NOMO-1 (cell line): Measurements from ENCODE around the gene PCBP4.
"Not testable (repeated sequence)": the region's sequence is repeated elsewhere in the genome, so short reads cannot be mapped to it uniquely, and the experiment has no call there.

Experiments
- DNase-seq, 2 experiments: peaks; one replicate each; lab custom pipeline; 2025; ENCODE audit not compliant: unreplicated experiment in 2 of 2; lab: John Stamatoyannopoulos, UW

The PCBP4 gene

DNA sequence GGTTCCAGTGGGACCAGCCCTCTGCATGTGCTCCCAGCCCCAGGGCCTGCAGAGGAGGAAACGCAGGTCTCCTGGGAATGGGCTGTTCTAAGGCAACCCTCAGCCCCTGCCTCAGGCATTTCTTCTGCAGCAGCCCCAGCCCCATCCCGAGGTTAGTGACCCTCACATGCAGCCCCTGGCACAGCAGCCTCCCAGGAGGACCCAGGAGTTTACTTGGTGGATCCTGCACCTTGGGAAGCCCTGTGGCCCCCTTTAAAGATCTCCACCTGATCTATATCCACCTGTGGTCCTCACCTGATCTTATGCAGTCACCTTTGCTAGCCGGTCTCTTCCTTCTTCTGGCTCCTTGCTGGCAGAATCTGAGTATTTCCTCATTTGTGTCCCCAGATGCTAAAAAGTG, 38.3 kb downstream of the PCBP4 start:
- not testable (repeated sequence) for DNase-seq

DNA sequence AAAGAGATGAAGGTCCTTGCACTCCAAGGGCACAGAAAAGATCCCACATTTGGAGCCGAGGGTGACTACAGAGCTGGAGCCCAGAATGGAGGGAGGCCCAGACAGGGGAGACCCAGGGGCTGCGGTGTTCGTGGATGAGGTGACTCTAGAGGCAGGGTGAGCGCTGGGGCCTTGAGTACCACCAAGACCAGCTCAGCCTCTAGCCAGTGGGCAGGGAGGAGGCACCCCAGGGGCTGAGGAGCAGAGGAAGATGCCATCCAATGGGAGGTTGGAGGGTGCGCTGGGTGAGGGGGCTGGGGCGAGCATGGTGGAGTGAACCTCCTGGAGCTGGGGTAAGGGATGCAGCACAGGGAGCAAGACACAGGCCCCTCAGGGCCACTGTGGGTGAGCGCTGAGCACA, 38.8 kb downstream of the PCBP4 start:
- no peak for DNase-seq

DNA sequence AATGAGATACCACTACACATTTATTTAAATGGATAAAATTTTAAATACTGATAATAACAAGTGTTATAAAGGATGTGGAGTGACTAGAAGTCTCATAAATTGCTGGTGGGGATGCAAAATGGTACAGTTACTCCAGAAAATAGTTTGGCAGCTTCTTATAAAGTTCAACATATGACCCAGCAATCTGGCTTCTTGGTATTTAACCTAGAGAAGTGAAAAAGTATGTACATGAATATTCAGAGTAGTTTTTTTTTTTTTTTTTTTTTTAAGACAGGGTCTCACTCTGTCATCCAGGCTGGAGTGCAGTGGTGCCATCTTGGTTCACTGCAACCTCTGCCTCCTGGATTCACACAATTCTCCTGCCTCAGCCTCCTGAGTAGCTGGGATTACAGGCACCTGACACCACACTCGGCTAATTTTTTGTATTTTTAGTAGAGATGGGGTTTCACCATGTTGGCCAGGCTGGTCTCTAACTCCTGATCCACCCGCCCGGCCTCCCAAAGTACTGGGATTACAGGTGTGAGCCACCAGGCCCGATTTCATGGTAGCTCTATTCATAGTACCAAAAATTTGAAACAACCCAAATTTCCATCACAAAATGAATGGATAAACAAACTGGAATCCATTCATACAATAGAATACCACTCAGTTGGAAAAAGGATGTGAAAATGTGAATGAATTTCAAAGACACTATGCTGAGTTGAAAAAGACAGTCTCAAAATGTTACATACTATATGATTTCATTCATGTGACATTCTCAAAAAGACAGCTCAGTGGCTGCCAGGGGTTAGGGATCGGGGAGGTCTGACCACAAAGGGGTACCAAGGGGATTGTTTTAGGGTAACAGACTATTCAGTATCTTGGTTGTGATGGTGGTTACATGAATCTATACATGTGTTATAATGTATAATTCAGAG, 39.9 kb downstream of the PCBP4 start:
- no peak for DNase-seq

DNA sequence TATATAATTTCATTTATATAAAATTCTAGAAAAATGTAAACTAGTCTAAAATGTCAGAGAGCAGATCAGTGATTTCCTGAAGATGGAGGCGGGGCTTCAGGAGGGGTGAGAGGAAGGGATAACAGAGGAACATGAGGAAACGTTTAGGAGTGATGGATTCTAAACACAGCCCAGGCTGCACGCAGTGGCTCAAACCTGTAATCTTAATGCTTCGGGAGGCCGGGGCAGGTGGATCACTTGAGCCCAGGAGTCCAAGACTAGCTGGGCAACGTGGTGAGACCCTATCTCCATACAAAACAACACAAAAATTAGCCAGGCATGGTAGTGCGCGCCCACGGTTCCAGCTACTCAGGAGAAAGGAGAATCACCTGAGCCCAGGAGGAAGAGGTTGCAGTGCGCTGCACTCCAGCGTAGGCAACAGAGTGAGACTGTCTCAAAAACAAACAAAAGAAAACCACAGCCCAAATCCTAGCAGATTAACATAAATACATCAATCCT, 46.1 kb downstream of the PCBP4 start:
- no peak for DNase-seq

DNA sequence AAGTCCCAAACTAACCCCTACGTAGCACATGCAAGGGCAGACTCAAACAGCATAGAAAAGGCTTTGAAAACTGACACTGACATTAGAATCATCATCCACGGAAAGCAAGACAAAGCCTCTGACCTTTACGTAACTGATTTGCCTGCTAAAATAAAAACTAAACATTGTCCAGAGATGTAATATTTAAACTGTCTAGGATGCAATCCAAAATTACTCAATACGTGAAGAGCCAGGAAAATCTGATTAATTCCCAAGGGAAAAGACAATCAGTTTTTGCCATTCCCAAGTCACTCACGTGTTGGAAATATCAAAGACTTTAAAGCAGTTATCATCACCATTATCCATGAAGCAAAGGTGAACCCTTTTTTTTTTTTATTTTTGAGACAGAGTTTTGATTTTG, 50.8 kb downstream of the PCBP4 start:
- DNase-seq = no peak

DNA sequence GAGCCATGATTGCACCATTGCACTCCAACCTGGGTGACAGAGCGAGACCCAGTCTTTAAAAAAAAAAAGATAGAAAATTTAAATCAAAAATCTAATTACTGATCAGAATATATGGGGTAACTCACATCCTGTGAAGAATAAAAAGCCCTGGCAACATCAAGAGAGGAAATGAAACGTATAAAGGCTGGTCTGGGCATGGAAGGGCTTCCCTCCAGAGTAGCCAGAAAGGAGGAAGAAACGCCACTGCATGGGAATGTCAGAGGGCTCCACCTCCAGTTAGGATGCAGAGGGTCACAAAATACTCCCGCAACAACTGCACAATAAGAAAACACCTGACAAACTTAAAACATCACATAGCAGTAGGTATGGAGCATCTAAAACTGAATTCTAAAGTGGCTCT, 59.2 kb downstream of the PCBP4 start:
- DNase-seq = no peak
